HG02870 (cell line): ENCODE measurements around the gene MELTF.

Experiments
- ATAC-seq: cut with Tn5 transposase; IDR thresholded peaks from one replicate; pipeline ENCODE4 v1.9.1; 2021; ENCODE audit warnings: mild to moderate bottlenecking, moderate library complexity; ENCODE audit not compliant: unreplicated experiment

MELTF gene

GRCh38 chr3:197027151-197027895 is 2.3 kb downstream of the MELTF start:
- ATAC-seq = no peak

- no peak for ATAC-seq
These were observed 3.1 kb downstream of the MELTF start for GRCh38 chr3:197026481-197026866.

GRCh38 chr3:197025736-197026480 is 3.7 kb downstream of the MELTF start:
- ATAC-seq = no peak

GRCh38 chr3:197024881-197025735 is 4.5 kb downstream of the MELTF start:
- no peak for ATAC-seq

- ATAC-seq = no peak
These were observed 5.5 kb downstream of the MELTF start for GRCh38 chr3:197023998-197024651.

- ATAC-seq = no peak
These were observed 6.2 kb downstream of the MELTF start for GRCh38 chr3:197023241-197023997.

- ATAC-seq = no peak
These were observed 7.0 kb downstream of the MELTF start for GRCh38 chr3:197022405-197023231.

- no peak for ATAC-seq
These were observed 7.8 kb downstream of the MELTF start for GRCh38 chr3:197021729-197022404.

- ATAC-seq = no peak
These were observed 8.4 kb downstream of the MELTF start for GRCh38 chr3:197021231-197021630.

GRCh38 chr3:197019535-197019934 is 10.1 kb downstream of the MELTF start:
- ATAC-seq = no peak

- ATAC-seq = no peak
These were observed 10.6 kb downstream of the MELTF start for GRCh38 chr3:197019021-197019420.

- no peak for ATAC-seq
These were observed 12.6 kb downstream of the MELTF start for GRCh38 chr3:197017003-197017402.

GRCh38 chr3:197015790-197016736 is 13.6 kb downstream of the MELTF start:
- ATAC-seq = no peak

- no peak for ATAC-seq
These were observed 14.6 kb downstream of the MELTF start for GRCh38 chr3:197014942-197015575.

- ATAC-seq = no peak
These were observed 15.6 kb downstream of the MELTF start for GRCh38 chr3:197014024-197014423.

GRCh38 chr3:197012540-197012883 is 17.1 kb downstream of the MELTF start:
- ATAC-seq = no peak

GRCh38 chr3:197011780-197012539 is 17.7 kb downstream of the MELTF start:
- no peak for ATAC-seq
